ENCODE results near the gene SPTAN1.

SPTAN1 gene

DNA sequence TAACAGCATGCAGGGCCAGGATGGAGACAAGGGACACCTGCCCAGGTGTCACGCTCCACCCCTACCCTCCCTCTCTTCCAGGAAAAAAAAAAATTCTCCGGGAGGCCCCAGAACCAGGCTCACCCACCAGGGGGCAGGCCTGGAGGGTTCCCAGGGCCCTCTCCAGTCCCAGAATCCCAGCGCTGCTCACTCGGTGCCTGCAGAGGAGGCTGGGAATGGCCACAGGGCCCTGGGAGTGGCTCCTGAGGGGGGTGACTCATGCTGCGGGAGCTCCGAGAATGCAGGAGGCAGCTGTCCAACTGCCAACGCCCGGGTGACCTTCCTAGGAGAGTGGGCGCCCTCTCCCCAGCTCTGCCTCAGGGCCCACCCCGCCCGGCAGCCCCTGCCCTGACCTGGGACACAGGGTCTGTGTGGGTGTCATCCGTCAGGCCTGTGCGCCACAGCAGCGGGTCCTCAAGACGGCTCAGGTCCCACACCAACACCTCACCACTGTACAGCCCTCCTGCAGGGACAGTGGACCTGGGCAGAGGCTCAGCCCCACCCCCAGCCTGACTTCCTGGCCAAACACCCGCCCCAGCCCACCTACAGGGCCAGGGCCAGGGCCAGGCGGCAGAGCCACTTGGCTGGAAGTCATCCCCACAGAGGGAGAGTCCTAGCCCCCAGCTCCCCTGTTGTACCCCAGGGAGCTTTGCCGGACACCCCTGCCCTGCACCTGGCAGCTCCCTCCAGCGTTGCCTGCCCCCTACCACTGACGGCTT, 83.1 kb downstream of the SPTAN1 start (continued):
- no peak for TF ChIP-seq TSHZ2 (CRISPR knock-in tag; IDR thresholded peaks at IDR 0.05)
- TF ChIP-seq ISL1 (CRISPR knock-in tag; IDR thresholded peaks at IDR 0.05), result no peak
- no peak for TF ChIP-seq GLIS3 (CRISPR knock-in tag; IDR thresholded peaks at IDR 0.05)
- no peak for TF ChIP-seq ESRRG (CRISPR knock-in tag; IDR thresholded peaks at IDR 0.05)
- TF ChIP-seq TOX (CRISPR knock-in tag; IDR thresholded peaks at IDR 0.05; ENCODE audit: borderline replicate concordance), result no peak

DNA sequence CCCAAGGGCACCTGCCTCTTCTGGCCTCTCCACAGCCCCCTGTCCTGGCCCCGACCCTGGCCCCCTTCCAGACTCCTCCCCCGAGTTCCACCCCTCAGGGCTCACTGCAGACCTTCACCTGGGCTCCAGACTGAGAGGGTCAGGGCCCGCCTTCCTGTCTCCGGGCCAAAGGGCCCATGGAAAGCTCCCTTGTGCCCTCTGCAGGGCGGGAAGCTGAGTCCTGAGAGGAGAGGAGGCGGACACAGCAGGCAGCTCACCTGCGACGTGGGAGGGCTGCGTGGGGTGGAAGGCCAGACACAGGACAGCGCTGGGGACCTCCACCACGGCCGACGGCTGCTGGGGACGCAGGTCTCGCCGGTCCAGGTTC, 83.6 kb downstream of the SPTAN1 start:
- ATAC-seq, result peak; percentile 45
- TF ChIP-seq, protein P1, sequence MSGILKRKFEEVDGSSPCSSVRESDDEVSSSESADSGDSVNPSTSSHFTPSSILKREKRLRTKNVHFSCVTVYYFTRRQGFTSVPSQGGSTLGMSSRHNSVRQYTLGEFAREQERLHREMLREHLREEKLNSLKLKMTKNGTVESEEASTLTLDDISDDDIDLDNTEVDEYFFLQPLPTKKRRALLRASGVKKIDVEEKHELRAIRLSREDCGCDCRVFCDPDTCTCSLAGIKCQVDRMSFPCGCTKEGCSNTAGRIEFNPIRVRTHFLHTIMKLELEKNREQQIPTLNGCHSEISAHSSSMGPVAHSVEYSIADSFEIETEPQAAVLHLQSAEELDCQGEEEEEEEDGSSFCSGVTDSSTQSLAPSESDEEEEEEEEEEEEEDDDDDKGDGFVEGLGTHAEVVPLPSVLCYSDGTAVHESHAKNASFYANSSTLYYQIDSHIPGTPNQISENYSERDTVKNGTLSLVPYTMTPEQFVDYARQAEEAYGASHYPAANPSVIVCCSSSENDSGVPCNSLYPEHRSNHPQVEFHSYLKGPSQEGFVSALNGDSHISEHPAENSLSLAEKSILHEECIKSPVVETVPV (CRISPR knock-in tag; IDR thresholded peaks at IDR 0.05), result no peak
- TF ChIP-seq RARB (CRISPR knock-in tag; IDR thresholded peaks at IDR 0.05) (no peak), BACH2 (CRISPR knock-in tag; IDR thresholded peaks at IDR 0.05; ENCODE audit: borderline replicate concordance) (no peak), ZC3H10 (CRISPR knock-in tag; IDR thresholded peaks at IDR 0.05) (no peak), ZFP30 (CRISPR knock-in tag; IDR thresholded peaks at IDR 0.05) (no peak), PPARA (CRISPR knock-in tag; IDR thresholded peaks at IDR 0.05; ENCODE audit: borderline replicate concordance) (no peak), SNAI2 (CRISPR knock-in tag; IDR thresholded peaks at IDR 0.05) (no peak), TOX (CRISPR knock-in tag; IDR thresholded peaks at IDR 0.05; ENCODE audit: borderline replicate concordance) (no peak)

DNA sequence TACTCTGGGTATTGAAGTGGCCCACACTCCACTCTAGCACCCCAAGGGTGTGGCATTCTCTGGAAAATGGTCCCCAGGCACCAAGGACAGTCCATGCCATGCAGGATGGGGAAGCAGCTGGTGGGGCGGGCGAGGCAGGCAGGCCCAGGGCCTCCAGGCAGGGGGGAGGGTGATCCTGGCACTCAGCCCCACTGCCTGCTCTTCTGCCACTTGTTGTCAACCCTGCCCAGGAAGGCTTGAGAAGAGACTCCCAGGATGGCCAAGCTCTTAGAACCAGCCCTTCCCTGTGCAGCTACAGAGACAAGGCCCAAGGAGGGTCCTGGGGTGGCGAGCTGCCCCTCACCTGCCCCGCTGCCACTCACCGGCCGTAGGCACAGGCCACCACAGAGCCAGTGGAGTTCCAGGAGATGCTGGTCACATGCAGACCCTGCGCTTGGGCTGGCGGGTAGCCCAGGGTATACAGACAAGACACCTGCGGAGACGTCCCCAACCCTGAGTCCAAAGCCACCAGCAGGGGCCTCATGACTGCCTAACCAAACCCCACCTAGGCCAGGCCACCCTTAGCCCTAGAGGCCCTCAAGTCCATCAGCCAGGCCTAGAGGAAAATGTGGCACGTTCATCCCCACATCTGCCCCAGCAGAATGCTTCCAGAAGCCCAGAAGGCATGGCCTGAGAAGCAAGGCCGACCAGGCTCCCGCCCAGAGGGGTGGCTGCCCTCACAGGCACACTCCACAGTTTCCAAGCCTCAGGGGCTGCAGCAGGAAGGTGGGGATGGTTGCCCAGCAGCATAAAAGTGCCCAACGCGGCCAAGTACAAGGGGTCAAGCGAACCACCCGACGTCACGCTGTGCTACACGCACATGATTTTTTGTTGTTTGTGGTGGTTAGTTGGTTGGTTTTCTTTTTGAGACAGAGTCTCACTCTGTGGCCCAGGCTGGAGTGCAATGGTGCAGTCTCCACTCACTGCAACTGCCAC, 84.5 kb downstream of the SPTAN1 start:
- TF ChIP-seq TCF4 (CRISPR knock-in tag; IDR thresholded peaks at IDR 0.05; ENCODE audit: borderline replicate concordance) (no peak), OSR1 (CRISPR knock-in tag; IDR thresholded peaks at IDR 0.05) (no peak), ISL1 (CRISPR knock-in tag; IDR thresholded peaks at IDR 0.05) (no peak), ESRRG (CRISPR knock-in tag; IDR thresholded peaks at IDR 0.05) (no peak), ZNF565 (CRISPR knock-in tag; conservative IDR thresholded peaks at IDR 0.05; ENCODE audit: low read depth) (no peak), ZC3H10 (CRISPR knock-in tag; IDR thresholded peaks at IDR 0.05) (no peak), CSDC2 (CRISPR knock-in tag; IDR thresholded peaks at IDR 0.05) (no peak), ZNF70 (CRISPR knock-in tag; IDR thresholded peaks at IDR 0.05) (no peak)
- ATAC-seq, result no peak

GRCh38 chr9:128637656-128638055, 85.3 kb downstream of the SPTAN1 start:
- no peak for ATAC-seq
- TF ChIP-seq, protein P2, sequence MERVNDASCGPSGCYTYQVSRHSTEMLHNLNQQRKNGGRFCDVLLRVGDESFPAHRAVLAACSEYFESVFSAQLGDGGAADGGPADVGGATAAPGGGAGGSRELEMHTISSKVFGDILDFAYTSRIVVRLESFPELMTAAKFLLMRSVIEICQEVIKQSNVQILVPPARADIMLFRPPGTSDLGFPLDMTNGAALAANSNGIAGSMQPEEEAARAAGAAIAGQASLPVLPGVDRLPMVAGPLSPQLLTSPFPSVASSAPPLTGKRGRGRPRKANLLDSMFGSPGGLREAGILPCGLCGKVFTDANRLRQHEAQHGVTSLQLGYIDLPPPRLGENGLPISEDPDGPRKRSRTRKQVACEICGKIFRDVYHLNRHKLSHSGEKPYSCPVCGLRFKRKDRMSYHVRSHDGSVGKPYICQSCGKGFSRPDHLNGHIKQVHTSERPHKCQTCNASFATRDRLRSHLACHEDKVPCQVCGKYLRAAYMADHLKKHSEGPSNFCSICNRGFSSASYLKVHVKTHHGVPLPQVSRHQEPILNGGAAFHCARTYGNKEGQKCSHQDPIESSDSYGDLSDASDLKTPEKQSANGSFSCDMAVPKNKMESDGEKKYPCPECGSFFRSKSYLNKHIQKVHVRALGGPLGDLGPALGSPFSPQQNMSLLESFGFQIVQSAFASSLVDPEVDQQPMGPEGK (CRISPR knock-in tag; IDR thresholded peaks at IDR 0.05; ENCODE audit: borderline replicate concordance), result no peak
- TF ChIP-seq GLIS3 (CRISPR knock-in tag; IDR thresholded peaks at IDR 0.05) (no peak), ZFP3 (CRISPR knock-in tag; IDR thresholded peaks at IDR 0.05) (no peak), TOX (CRISPR knock-in tag; IDR thresholded peaks at IDR 0.05; ENCODE audit: borderline replicate concordance) (no peak), CSDC2 (CRISPR knock-in tag; IDR thresholded peaks at IDR 0.05) (no peak), OSR1 (CRISPR knock-in tag; IDR thresholded peaks at IDR 0.05) (no peak), ZC3H10 (CRISPR knock-in tag; IDR thresholded peaks at IDR 0.05) (no peak), BACH2 (CRISPR knock-in tag; IDR thresholded peaks at IDR 0.05; ENCODE audit: borderline replicate concordance) (no peak), ZNF8 (CRISPR knock-in tag; IDR thresholded peaks at IDR 0.05) (no peak), TCF4 (CRISPR knock-in tag; IDR thresholded peaks at IDR 0.05; ENCODE audit: borderline replicate concordance) (no peak), ZNF70 (CRISPR knock-in tag; IDR thresholded peaks at IDR 0.05) (no peak), TSHZ2 (CRISPR knock-in tag; IDR thresholded peaks at IDR 0.05) (no peak), ESRRG (CRISPR knock-in tag; IDR thresholded peaks at IDR 0.05) (no peak)
- TF ChIP-seq, protein P1 (CRISPR knock-in tag; IDR thresholded peaks at IDR 0.05), result no peak
- TF ChIP-seq, protein P3, sequence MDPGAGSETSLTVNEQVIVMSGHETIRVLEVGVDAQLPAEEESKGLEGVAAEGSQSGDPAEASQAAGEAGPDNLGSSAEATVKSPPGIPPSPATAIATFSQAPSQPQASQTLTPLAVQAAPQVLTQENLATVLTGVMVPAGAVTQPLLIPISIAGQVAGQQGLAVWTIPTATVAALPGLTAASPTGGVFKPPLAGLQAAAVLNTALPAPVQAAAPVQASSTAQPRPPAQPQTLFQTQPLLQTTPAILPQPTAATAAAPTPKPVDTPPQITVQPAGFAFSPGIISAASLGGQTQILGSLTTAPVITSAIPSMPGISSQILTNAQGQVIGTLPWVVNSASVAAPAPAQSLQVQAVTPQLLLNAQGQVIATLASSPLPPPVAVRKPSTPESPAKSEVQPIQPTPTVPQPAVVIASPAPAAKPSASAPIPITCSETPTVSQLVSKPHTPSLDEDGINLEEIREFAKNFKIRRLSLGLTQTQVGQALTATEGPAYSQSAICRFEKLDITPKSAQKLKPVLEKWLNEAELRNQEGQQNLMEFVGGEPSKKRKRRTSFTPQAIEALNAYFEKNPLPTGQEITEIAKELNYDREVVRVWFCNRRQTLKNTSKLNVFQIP (CRISPR knock-in tag; IDR thresholded peaks at IDR 0.05; ENCODE audit: borderline replicate concordance, low read depth), result no peak

Measured in SK-N-SH treated with all-trans-retinoic acid at 6 μM for 48 hours (cell line).